RPMI7951 (cell line): ENCODE results near the gene POU3F3. TPM values are rescaled to one million over a fixed set of nuclear protein-coding genes. Genes with fewer than 3 reads are reported as not detected.

Source experiments
- total RNA-seq: library from RNA; depleted of rRNA; stranded (reverse); fragments of >200 nt; shearing (Covaris generic); gene quantifications from 2 replicates; pipeline ENCODE4 v1.2.3, GENCODE V29; 2014; rRNA removed

POU3F3 gene
- total RNA-seq, 1 experiment from 2014 or later, result not detected

Other genes starting within 250 kb of the POU3F3 start
- gene MRPS9, start 184.0 kb downstream of the POU3F3 start, total RNA-seq, result 34.1 and 36.4 TPM in 2 replicates